Colon (tissue), 2 donors: ENCODE data around the gene CD22.
"Not testable (repeated sequence)": the region's sequence is repeated elsewhere in the genome, so short reads cannot be mapped to it uniquely, and the experiment has no call there.

Source experiments
- FAIRE-seq: peaks from 2 replicates; lab custom pipeline; 2012; peaks lifted over from hg19 to GRCh38; lab: Jason Lieb, UNC
- donor health status: control.
- donor health status: control.

CD22 gene

DNA sequence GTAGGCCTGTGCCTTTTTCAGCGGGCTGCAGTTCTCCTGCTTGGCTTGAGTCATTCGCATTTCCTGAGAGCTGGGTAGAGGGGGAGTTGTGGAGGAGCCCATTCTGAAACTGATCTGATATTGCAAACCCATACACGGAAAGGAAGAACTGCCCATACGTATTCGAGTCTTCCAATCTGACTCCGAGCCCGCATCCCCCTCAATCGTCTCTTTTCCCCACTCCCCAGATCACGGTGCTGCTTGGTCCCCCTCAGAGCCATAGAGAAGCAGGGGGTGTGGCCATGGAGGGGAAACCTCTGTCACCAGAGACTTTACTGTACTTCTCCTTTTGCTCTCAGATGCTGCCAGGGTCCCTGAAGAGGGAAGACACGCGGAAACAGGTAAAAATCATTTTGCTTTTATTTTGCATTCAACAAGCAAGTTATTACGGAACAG lies at the start of gene CD22:
CD22 (plus strand) TSS at position 337 of the 435 bp plus-strand sequence. CDS start 2,854 bp downstream, outside the sequence.
- FAIRE-seq = no peak

DNA sequence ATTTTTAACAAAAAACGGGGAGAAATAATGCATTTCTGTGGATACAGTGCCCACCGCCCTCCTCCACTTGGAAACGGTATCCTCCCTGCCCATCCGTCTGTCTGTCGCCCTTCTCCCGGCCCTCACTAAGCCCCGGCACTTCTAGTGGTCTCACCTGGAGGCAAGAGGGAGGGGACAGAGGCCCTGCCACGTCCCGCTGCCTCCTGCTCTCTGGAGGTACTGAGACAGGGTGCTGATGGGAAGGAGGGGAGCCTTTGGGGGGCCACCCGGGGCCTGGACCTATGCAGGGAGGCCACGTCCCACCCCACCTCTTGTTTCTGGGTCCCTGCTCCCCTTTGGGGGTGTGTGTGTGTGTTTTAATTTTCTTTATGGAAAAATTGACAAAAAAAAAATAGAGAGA lies 49.6 kb upstream of the CD22 start:
- no peak for FAIRE-seq

DNA sequence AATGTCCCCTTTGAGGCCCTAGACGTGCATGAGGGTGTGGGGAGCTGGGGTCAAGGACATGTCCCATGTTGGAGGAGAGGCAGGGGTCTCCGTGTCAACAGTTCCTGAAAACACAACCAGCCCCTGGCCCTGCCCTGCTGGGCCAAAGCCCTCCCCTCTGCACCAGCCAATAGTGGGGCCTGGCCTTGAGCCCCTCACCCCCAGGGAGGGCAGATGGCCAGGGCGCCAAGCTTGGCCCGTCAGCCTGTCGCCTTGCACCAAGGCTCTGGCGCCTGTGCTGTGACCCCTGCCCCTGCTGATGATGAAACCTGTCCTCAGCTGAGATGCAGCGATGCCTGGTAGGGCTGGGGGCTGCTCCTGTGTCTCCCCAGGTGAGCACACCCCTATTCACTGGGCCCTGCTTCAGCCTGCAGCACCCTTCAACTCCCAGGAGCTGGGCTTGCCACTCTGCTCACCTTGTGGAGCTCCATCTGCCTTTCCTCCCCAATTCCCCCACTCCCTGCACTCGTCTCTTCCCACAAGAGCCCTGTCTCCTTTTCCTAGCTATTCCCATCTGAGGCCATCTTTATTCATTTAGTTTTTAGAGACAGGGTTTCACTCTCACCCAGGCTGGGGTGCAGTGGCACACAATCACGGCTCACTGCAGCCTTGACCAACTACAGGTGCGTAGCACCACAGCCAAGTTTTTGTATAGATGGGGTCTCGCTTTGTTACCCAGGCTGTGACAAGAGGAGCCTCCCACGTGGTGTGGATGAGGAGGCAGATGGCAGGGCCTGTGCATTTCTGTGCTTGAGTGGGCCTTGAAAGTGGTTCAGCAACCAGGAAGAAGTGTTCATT lies 48.8 kb upstream of the CD22 start:
- no peak for FAIRE-seq

DNA sequence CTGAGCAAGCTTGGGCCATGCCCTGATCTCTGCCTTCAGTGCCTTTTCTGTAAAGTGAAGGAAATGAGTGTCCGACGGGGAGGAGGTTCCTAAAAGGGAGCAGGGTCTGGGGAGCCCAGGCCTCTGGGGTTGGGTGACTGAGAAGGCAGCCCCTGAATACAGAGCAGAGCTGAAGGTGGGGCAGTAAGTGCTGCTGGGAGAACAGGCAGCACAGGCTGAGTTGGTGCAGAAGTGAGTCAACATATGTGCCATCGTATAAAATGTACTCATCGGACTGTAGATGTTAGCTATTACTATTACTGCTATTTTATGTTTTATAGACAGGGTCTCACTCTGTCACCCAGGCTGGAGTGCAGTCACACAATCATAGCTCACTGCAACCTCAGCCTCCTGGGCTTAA lies 47.7 kb upstream of the CD22 start:
- no peak for FAIRE-seq

DNA sequence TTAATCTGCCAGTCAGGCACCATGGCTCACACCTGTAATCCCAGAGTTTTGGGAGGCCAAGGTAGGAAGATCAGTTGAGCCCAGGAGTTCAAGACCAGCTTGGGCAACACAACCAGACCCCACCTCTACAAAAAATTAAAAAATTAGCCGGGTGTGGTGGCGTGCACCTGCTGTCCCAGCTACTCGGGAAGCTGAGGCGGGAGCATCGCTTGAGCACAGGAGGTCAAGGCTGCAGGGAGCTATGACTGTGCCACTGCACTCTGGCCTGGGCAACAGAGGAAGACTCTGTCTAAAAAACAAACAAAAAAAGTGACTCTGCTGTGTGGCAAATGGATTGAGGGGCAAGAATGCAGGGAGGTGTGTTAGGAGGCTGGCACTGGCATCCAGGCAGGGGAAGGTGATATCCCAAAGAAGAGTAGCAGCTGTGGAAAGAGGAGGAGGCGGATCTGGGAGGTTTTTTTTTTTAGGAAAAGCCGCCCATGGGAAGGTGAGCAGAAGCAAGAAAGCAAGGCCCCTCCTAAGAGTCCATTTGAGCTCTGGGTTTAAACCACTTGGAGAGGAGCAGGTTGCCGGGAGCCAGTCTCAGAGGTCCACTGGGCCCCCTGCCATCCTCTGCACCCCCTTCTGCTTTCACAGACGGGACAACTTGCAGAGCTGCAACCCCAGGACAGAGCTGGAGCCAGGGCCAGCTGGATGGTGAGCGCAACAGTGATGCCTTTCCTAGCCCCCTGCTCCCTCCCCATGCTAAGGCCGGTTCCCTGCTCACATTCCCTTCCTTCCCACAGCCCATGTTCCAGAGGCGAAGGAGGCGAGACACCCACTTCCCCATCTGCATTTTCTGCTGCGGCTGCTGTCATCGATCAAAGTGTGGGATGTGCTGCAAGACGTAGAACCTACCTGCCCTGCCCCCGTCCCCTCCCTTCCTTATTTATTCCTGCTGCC lies 44.6 kb upstream of the CD22 start:
- no peak for FAIRE-seq

DNA sequence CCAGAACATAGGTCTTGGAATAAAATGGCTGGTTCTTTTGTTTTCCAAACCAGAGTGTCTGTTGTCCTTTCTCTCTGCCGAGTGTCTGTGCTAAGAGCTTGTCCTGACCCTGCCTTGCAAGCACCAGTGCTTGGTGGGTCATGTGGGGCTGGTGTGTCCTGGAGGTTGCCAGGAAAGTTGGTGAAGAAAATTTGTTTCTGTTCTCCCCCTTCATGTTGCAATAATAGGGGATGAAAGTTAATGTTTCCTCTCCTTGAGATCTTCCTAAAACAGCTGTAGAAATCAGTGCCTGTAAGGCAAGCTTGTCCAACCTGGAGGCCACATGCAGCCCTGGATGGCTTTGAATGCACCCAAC lies 43.9 kb upstream of the CD22 start:
- no peak for FAIRE-seq

DNA sequence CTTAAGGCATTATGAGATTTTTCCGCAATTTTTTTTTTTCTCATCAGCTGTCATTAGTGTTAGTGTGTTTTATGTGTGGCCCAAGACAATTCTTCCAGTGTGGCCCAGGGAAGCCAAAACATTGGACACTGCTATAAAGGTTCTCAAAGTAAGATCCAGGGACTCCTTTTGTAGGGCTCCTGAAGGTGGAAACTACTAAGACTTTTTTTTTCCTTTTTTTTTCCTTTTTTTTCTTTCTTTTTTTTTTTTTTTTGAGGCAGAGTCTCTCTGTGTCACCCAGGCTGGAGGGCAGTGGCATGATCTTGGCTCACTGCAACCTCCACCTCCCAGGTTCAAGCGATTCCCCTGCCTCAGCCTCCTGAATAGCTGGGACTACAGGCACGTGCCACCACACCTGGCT lies 43.5 kb upstream of the CD22 start:
- FAIRE-seq = not testable (repeated sequence)

DNA sequence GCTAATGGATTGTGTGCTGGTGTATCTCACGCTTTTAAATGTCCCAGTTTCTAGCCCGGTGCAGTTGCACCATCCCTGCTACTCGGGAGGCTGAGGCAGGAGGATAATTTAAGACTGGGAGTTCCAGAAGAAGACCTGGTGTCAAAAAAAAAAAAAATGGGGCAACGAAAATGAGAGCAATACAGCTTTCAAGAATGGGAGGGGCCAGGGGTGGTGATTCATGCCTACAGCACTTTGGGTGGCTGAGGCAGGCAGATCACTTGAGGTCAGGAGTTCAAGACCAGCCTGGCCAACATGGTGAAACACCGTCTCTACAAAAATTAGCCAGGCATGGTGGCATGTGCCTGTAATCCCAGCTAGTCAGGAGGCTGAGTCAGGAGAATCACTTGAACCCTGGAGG lies 42.9 kb upstream of the CD22 start:
- FAIRE-seq = not testable (repeated sequence)

DNA sequence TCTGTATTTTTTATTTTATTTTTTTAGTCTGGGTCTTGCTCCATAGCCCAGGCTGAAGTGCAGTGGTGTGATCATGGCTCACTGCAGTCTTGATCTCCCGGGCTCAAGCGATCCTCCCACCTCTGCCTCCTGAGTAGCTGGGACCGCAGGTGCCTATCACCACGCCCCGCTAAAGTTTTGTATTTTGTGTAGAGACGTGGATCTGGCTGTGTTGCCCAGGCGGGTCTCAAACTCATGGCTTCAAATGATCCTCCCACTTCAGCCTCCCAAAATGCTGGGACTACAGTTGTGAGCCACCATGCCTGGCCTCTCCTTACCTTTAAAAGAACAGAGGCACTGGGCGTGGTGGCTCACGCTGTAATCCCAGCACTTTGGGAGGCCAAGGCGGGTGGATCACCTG lies 41.3 kb upstream of the CD22 start:
- FAIRE-seq = no peak

DNA sequence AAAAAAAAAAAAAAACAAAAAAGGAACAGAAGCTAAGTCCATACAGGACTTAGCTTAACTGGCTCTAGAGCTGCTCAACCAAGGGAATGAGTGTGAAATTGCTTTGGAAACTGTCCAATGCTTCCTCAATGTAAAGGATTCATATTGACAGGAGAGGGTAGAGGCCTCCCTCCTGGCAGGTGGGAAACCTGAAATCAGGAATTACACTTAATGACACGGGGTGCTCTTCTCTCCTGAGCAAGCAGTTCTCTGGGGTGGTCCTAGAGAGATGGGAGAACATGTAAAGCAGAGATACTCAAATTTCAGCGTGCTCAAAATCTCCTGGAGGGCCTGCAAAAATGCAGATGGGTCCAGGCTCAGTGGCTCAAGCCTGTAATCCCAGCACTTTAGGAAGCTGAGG lies 40.7 kb upstream of the CD22 start:
- FAIRE-seq = no peak

DNA sequence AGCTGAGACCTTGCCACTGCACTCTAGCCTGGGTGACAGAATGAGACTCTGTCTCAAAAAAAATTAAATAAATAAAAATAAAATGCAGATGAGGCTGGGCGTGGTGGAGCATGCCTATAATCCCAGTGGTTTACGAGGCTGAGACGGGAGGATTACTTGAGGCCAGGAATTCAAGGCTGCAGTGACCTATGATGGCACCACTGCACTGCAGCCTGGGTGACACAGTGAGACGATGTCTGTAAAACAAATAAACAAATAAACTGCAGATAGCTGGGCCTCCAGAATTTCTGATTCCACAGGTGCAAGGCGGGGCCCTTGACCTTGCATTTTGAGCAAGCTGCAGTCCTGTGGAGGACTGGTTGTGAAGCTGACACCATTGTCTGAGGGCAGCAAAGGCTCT lies 40.1 kb upstream of the CD22 start:
- no peak for FAIRE-seq

DNA sequence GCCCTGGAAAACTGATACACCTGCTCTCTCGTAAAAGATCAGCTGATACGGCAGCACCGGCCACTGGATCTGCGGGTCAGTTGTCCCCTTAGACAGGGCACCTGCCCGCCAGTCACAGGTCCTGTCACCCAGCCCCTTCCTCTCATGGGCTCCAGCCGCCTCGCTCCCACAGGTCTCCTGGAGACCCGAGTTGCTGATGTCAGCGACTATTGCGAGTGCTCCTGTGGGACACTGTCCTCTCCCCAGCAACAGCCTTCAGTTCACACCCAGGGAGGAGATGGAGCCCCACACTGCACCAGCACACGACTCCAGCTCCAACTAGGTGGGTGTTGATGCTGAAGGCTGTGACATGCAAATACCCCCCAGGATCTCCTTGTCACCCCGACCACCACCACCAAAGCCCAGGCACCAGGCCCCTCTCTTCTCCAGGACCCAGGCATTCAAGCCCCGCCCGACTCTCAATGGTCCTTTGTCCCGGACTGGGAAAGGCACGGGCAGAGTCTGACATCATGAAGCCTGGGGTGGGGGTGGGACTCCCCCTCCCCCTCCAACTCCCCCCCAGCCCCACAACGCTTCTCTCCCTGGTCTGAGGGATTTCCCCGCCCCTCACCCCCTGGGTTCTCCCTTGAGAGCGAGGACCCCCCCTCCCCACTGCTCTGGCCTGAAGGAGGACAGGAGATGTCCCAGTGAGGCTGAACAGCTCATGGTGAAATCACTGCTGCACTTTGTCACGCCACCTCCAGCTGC lies 38.4 kb upstream of the CD22 start:
- no peak for FAIRE-seq

DNA sequence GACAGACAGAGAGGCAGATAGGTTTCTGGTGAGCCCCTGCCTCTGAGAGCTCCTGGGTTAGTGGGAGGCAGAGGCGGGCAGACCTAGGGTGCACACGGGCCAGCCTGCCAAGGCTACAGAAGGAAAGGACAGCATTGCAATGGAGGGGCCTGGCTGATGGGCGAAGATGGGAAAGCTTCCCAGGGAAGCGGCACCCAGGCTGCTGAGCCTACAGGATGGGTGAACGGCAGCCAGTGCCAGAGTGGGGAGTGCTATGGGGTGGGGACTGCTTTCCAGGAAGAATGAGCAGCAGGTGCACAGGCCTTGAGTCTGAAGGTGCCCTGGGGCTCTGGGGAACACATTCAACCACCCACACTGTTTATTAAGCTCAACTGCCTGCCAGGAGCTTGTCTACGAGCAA lies 37.7 kb upstream of the CD22 start:
- no peak for FAIRE-seq

DNA sequence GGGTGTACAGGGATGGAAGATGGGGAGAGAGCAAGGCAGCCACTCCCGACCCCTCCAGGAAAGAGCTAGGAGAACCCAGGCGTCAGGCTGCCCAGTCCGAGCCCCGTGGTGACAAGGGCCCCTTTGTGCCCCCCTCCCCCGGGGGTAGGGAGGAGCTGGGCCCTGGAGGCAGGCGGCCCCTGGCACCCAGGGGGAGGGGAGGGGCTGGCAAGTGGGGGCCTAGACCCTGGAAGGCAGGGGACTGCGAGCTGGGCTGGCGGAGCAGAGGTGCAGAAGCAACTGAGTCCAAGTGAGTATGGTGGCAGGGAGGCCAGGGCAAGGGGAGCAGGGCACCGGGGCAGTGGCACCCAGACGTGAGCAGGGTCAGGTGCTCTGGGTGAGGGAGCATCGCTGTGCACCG lies 37.1 kb upstream of the CD22 start, which contains the start of gene MAG:
MAG (plus strand) TSS at position 246 of the 400 bp plus-strand sequence. CDS start 3,248 bp downstream, outside the sequence.
- no peak for FAIRE-seq

DNA sequence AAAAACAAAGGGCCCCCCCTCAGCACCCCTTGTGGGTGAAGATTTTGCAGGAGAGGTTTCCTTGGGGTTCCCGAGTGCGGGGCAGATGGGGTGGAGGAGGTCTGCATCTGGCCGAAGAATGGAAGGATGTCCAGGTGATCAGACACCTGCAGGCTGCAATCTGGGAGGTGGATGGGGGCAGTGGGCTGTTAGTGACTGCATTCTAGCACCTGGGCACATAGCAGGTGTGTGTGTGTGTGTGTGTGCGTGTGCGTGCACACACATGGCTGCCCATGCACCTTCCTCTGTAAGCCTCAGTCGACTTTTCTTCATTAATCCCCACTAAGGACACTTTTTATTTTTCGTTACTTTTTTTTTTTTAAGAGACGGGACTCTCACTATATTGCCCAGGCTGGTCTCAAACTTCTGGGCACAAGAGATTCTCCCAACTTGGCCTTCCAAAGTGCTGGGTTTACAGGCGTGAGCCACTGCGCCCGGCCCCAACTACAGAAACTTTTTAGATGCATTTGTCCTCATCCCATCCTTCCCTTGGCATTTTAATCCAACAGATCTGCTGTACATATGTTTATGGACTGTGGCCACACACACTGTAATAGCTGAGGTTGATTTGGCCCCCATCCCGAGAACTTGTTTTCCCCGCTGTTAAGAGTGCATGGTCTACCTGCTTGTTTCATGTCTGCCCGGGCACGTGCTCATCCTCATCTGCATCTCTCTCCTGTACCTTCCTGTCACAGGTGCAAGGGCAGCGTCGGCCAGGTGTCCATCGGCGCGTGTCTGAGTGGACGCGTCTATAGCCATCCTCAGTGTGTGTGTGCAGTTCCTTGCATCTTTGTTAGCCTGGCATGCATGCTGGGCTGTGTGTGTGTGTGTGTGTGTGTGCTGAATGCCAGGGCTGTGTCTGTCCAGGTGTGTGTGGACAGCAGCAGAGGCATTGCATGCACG lies 36.3 kb upstream of the CD22 start:
- FAIRE-seq = no peak

DNA sequence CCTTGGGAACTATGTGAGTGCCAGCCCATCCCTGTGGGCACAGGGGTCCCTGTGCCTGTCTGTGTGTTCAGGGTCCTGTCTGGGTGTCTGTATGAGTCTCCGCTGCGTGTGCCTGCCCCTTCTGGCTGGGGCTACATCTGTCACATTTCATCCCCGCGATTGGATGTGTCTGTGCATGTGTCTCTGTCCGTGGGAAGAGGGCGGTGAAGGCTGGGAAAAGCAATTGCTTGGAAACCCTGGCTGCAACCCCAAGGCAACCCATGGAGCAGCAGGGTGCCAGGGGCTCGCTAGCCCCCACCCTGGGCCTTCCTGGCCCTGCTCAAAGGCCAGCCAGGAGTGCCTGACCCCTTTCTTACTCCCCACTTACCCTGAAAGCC lies 35.6 kb upstream of the CD22 start:
- FAIRE-seq = no peak

DNA sequence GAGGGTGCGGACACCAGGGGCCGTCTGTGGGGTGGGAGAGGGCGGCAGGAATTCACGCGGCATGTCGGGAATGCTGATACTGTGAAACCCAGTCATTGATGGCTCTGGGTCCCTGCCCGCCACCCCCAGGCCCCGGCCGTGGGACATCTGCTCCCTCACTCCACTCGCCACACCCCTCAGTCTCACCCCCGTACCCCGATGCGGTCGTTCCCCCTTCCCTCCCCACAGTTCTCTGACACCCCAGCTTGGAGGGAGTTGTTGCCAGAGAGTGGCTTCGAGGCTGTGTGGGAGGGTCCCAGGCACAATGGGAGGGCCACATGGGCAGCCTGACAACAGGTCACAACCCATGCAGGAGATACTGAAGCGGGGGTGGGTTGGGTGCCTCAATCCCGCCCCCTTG lies 35.2 kb upstream of the CD22 start:
- FAIRE-seq = no peak

DNA sequence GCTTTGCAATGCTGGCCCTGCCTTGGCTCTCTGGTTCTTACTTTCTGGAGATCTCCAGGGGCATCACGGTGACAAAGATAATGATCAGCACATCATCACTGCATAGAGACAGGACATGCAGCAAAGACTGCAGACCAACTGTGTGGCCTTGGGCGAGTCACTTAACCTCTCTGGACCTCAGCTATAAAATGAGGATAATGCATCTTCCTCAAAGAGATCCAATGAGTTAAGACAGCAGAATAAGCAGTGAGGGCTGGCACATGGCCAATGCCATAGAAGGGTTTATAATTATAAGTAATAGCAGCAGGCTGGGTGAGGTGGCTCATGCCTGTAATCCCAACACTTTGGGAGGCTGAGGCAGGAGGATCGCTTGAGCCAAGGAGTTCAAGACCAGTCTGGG lies 34.7 kb upstream of the CD22 start:
- no peak for FAIRE-seq

DNA sequence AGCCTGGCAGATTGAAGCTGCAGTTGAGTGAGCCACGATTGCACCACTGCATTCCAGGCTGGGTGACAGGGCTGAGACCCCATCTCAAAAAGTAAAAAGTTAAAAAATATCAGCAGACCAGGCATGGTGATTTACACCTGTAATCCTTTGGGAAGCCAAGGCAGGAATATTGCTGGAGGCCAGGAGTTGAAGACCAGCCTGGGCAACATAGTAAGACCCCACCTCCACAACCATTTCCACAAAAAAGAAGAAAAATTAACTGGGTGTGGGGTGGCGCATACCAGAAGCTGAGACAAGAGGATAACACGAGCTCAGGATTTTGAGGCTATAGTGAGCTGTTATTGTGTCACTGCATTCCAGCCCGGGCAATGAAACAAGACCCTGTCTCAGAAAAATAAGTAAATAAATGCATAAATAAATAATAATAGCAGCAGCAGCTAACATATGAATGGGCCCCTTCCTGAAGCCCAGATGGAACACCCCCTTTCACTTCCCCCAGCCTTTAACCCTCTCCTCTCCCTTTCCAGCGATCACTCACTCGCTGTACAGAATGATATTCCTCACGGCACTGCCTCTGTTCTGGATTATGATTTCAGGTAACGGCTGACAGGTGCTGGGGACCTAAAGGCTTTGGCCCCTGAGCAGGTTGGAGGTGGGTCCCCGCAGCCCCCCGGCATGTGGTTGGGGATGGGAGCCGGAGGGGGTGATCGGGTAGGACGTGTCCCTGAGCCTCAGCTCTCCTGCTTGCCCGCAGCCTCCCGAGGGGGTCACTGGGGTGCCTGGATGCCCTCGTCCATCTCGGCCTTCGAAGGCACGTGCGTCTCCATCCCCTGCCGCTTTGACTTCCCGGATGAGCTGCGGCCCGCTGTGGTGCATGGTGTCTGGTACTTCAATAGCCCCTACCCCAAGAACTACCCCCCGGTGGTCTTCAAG lies 33.9 kb upstream of the CD22 start:
- no peak for FAIRE-seq

DNA sequence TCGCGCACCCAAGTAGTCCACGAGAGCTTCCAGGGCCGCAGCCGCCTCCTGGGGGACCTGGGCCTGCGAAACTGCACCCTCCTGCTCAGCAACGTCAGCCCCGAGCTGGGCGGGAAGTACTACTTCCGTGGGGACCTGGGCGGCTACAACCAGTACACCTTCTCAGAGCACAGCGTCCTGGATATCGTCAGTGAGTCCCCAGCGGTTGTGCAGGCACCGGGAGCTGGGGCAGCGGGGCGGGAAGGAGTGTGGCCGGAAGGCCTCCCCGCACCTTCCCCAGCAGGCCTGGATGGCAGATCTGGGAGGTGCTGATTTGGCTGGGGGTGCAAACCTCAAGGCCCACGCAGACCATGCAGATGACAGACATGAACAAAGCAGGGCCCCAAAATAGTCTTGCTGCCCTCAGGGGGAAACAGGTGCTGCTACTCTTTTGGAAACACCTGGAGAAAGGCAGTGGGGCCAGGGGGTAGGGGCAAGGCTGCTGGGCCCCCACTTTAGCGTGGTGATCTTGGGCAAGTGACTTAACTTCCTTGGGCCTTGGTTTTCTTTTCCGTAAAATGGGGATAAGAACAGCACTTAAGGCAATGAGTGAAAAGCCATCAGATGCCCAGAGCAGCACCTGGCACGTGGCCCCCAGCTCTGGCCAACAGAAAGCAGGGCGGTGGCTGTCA lies 33.1 kb upstream of the CD22 start:
- no peak for FAIRE-seq
